KG1 (cell line): ENCODE results near the gene TM7SF2.

Experiments used
- DNase-seq: peaks from one replicate; lab custom pipeline; 2025; lab: John Stamatoyannopoulos, UW

Gene TM7SF2

GRCh38 chr11:65111744-65112545 lies at the start of gene TM7SF2:
TSS of gene TM7SF2 (plus strand) at chr11:65111872. CDS start at chr11:65112016, 144 bp downstream.
- DNase-seq, result peak; percentile 88

- no peak for DNase-seq
These were observed 48.1 kb upstream of the TM7SF2 start for GRCh38 chr11:65063532-65063931.

- no peak for DNase-seq
These were observed 46.8 kb upstream of the TM7SF2 start for GRCh38 chr11:65064847-65065240.

- no peak for DNase-seq
These were observed 45.8 kb upstream of the TM7SF2 start for GRCh38 chr11:65065851-65066250.

GRCh38 chr11:65066315-65066714 lies 45.4 kb upstream of the TM7SF2 start:
- DNase-seq, result no peak

- no peak for DNase-seq
These were observed 44.8 kb upstream of the TM7SF2 start for GRCh38 chr11:65066805-65067291.

- no peak for DNase-seq
These were observed 44.2 kb upstream of the TM7SF2 start for GRCh38 chr11:65067446-65067845.

GRCh38 chr11:65069217-65069616 lies 42.5 kb upstream of the TM7SF2 start:
- DNase-seq, result no peak

GRCh38 chr11:65071907-65072630 lies 39.6 kb upstream of the TM7SF2 start:
- DNase-seq, result no peak

GRCh38 chr11:65072631-65072966 lies 39.1 kb upstream of the TM7SF2 start:
- no peak for DNase-seq

GRCh38 chr11:65077451-65077850 lies 34.2 kb upstream of the TM7SF2 start:
- no peak for DNase-seq

GRCh38 chr11:65078151-65078550 lies 33.5 kb upstream of the TM7SF2 start:
- peak; percentile 34 for DNase-seq

- no peak for DNase-seq
These were observed 32.8 kb upstream of the TM7SF2 start for GRCh38 chr11:65078786-65079342.

- DNase-seq, result no peak
These were observed 28.4 kb upstream of the TM7SF2 start for GRCh38 chr11:65083134-65083833.

GRCh38 chr11:65083834-65084597 lies 27.7 kb upstream of the TM7SF2 start, which contains the start of the genes CDCA5 and ZFPL1:
TSS of gene CDCA5 (minus strand) at chr11:65084040. CDS start at chr11:65083978, 62 bp downstream.
TSS of gene ZFPL1 (plus strand) at chr11:65084222. CDS start at chr11:65084699, 477 bp downstream.
- DNase-seq, result peak; percentile 97

- no peak for DNase-seq
These were observed 26.9 kb upstream of the TM7SF2 start for GRCh38 chr11:65084598-65085375.

GRCh38 chr11:65085446-65085845 lies 26.2 kb upstream of the TM7SF2 start:
- DNase-seq, result no peak

GRCh38 chr11:65086809-65087208 lies 24.9 kb upstream of the TM7SF2 start:
- DNase-seq, result no peak

- no peak for DNase-seq
These were observed 24.5 kb upstream of the TM7SF2 start for GRCh38 chr11:65087216-65087615.

GRCh38 chr11:65087827-65088226 lies 23.8 kb upstream of the TM7SF2 start:
- DNase-seq, result no peak

GRCh38 chr11:65089621-65090020 lies 22.1 kb upstream of the TM7SF2 start:
- no peak for DNase-seq
